NCI-H1092 treated with DMSO at 0.1 percent for 48 hours (cell line): ENCODE results near the gene SMIM38.

Experiments
- DNase-seq: peaks from one replicate; lab custom pipeline; 2025; lab: John Stamatoyannopoulos, UW

Gene SMIM38

DNA sequence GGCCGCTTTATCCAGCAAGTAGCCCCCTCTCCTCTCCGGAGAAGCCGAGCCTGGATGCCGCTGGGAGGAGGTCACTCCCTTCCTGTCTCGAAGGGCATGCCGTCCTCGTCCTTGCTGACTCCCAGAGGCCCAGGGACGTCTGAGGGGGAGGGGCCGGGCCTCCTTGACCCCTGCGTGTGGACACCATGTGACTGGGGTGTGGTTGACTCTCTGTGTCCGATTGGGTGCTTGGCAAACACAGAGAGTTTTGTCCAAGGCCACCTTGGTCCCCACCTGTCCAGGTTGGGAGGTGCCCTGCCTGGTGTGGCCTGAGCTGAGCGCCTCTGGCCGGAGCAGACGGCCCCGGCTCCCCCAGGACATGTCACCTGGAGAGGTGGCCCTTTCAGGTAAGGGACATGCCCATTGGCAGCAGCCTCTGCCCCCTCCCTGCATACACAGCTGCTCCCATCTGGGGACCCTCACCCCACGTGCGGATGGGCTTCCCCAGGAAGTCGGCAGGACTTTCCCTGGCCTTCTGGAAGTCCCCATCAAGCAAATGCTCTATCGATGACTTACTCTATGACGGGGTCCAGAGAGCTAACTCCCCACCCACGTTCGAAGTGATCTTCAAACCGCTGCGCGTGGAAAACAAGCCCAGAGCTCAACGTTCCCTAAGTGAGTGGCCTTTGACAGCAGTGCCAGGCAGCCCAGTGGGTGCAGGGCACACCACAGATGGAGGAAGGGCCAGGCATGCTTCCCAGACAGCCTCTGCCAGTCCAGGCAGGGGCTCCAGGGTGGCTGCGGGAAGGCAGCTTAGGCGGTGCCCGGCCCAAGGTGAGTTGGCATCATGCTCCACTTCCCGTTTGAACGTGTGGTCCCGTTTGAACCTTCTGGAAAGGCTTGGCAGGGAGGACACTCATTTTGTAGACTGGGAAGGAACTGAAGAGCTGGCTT lies at the start of gene SMIM38:
TSS of gene SMIM38 (plus strand) at position 634 of the 933 bp plus-strand sequence. CDS start 1,912 bp downstream, outside the sequence.
- no peak for DNase-seq

DNA sequence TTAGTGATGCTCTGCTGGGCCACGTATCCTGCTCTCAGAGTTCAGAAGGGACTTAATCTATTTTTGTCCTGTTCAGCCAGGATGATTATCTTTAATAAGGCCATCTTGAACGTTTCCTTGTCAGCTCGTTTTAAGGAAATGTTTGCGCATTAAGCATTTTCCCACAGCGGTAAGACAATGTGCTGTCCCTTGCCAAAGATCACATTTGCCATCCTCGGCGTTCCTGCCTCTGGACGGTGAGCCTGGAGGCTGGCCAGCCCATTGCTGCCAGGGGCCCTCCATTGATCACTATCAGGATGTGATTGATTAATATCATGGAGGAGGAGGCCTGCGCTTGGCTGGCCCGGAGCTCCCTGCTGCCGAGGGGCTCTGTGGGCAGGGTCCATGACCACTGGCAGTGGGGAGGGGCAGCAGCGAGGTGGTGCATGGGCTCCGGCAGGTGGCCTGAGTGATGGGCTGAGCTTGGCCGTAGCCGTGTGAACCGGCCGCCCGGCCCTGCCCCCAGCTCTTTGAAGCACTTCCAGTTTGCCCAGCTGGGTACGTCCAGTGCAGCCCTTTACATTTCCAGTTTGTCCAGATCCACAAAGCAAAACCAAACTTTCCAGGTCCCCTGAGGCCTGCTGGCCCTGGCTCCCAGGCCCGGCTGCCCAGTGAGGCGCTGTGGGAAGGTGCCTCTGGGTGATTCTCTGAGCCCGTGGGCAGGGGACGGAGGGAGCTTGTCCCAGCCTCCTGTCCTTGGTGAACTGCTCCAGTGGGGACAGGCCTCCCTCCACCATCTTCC lies 49.5 kb upstream of the SMIM38 start:
- DNase-seq: no peak

GRCh38 chr11:69107413-69107812 lies 48.3 kb upstream of the SMIM38 start:
- no peak for DNase-seq

- DNase-seq: no peak
Measured at GRCh38 chr11:69108030-69108429, 47.7 kb upstream of the SMIM38 start.

- no peak for DNase-seq
Measured at GRCh38 chr11:69108559-69108958, 47.2 kb upstream of the SMIM38 start.

GRCh38 chr11:69109101-69109500 lies 46.6 kb upstream of the SMIM38 start:
- DNase-seq: no peak

- no peak for DNase-seq
Measured at GRCh38 chr11:69110451-69110850, 45.3 kb upstream of the SMIM38 start.

GRCh38 chr11:69111624-69112542 lies 43.9 kb upstream of the SMIM38 start:
- DNase-seq: no peak

- no peak for DNase-seq
Measured at GRCh38 chr11:69113226-69113625, 42.5 kb upstream of the SMIM38 start.

GRCh38 chr11:69113646-69114340 lies 41.9 kb upstream of the SMIM38 start:
- DNase-seq: no peak

DNA sequence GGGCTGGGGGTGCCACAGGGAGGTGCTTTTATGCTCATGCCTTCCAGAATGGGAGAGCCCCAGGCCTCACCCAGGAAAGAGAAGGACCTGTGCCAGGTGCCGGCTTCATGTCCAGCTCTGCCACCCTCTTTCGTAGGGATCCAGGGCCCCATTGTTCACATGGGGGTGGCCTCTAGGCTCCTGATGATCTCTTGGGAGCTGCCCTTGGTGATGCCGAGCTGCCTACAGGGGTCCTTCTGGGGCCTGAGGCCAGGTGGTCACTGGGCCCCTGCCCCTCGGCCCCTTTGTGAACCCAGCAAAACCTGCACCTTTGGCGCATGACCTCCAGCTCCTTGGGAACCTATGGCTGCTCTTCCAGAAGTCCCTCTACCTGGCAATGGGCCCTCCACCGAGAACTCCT lies 41.4 kb upstream of the SMIM38 start:
- no peak for DNase-seq

GRCh38 chr11:69114811-69115523 lies 40.8 kb upstream of the SMIM38 start:
- no peak for DNase-seq

DNA sequence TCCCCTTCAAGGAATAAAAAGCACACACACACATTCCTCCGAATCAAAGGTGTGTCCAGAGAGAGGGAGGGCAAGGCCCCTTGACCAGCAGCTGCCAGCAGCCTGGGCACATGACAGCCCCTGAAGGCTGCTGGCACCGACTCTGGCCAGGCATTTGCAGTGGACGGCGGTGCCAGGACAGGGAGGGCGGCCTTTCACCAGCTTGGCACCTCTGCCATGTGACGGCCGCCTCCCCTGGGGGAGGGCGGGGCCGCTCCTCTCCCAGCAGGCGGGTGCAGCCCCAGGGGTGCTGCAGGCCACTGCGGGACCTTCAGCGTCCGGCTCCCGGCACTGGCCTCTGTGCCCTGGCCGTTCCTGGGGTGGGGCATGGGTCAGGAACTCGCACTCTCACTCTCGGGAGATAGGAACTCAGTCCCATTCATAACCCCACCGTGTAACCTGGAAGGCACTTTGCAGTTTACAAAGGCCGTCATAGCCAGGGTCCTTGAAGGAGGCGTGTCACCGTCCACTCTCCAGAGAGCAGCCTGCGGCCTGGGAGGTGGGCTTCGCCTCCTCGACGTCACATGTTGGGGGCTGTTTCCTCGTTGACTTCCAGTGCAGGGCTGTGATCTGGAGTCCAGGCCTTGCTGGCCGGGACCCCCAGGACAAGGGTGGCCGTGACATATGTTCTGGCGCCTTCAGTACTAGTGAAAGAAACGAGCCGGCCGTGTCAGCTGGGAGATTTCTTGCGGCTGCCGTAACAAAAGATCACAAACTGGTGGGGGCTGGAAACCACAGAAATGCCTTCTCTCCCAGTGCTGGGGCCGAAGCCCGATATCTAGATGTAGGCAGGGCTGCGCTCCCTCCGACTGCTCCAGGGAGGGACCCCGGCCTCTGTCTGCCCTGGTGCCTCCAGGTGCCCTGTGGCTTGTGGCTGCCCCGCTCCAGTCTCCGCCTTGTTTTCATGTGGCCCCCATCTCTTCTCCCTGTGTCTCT lies 39.9 kb upstream of the SMIM38 start:
- no peak for DNase-seq

DNA sequence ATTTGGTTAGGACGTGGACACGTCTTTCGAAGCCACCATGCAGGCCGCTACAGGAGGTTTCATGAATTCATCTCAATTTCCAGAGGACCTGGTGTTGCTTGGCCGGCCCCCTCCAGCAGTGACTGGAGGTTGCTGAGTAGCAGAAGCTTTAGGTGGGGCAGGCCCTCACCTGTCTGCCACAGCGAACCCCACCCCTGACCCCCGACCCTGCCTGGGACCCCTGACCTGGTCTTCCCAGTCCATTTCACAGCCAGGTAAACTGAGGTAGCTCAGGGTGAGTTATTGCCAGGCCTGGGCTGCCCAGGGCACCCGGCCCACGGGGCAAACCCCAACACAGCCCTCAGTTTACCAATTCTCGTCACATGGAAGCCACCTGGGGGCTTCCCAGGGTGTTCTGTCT lies 39.1 kb upstream of the SMIM38 start:
- DNase-seq: no peak

- no peak for DNase-seq
Measured at GRCh38 chr11:69119190-69119589, 36.5 kb upstream of the SMIM38 start.

DNA sequence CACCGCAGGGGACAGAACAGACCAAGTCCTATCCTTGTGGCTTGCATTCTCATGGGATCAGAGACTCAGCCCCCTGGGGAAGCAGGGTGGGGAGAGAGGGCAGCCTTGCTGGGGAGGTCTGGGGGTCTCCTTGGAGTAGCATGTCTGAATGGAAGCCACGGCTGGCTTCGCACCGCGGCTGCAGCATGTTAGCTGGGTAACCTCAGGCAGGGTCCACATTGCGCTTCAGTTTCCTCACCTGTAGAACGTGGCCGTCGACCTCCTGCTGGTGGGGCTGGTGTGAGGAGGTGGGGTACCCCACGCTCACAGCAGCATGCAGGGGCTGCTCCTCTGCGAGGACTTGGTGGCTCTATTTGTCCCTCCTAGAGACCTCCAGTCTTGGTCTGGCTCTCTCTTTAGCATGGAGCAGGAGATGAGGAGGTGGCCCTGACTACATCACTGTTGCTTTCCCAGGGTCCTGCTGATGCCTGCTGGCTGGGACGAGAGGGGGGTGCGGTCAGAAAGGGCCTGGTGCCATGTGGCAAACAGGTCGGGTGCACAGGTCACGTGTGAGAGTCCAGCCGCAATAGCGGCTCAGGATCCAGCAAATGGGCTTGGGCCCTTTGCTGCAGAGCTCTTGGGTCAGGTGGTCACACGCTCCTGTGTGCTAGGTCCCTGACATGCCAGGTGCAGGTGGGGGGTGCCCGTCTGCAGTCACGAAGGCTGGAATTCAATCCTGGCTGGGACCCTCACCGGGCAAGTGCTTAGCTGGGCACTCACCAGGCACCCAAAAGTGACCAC lies 35.4 kb upstream of the SMIM38 start:
- DNase-seq: no peak

- no peak for DNase-seq
Measured at GRCh38 chr11:69121021-69121420, 34.7 kb upstream of the SMIM38 start.

DNA sequence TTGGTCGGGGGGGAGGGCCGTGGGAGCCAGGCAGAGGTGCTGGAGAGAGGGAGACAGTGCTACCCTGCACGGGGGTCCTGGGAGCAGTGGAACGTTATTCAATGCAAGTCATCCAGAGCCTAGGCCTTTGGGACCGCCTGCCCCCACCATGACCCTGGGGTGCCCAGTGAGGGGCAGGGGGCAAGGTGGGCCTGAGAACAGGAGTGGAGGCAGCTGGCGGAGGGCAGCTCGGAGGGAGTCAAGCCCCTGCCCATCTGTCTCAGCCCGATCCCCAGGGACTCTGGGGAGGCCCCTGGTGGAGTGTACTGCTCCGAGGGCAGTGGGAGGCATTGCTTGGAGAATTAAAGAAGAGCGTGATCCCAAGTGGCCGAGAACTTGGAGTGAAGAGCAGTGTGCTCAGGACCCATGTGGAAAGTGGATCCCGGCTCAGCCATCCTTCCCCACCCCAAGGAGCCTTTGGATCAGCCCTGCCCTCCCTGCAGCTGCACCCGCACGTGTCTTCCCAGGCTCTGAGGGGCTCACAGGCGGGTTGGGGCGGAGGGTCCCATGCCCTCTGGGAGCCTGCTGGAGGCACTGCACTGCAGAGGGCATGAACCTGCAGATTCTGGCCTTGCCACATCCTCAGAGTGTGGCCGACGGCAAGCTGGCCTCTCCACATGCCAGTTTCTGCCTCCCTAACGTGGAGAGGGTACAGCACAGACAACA lies 34.0 kb upstream of the SMIM38 start:
- no peak for DNase-seq
